DOHH2 (cell line): ENCODE results near the gene SLC25A25.
"Not testable (repeated sequence)": the region's sequence is repeated elsewhere in the genome, so short reads cannot be mapped to it uniquely, and the experiment has no call there.

ENCODE experiments used
- H3F3A ChIP-seq: fragments of 200-600 bp; sonication (generic), shearing (Covaris generic); 2 replicates; pipeline ENCODE4 v1.6.0; 2016; ENCODE audit warnings: antibody characterized with exemption, mild to moderate bottlenecking; ENCODE audit not compliant: control insufficient read depth, insufficient read depth
- H3K27ac ChIP-seq: fragments of 200-600 bp; sonication (generic); 2 replicates; pipeline ENCODE4 v1.5.1; 2014; ENCODE audit warnings: low read depth, mild to moderate bottlenecking, low read length, moderate library complexity
- H3K27me3 ChIP-seq: fragments of 200-600 bp; sonication (generic); 2 replicates; pipeline ENCODE4 v1.6.1; 2014; ENCODE audit warnings: mild to moderate bottlenecking, low read length, mixed read lengths; ENCODE audit not compliant: control insufficient read depth
- H3K36me3 ChIP-seq: fragments of 200-600 bp; sonication (generic); 2 replicates; pipeline ENCODE4 v1.6.1; 2014; ENCODE audit warnings: mild to moderate bottlenecking, low read length, moderate library complexity, mixed read lengths; ENCODE audit not compliant: control insufficient read depth
- H3K4me1 ChIP-seq: fragments of 200-600 bp; sonication (generic); 2 replicates; pipeline ENCODE4 v1.6.1; 2014; ENCODE audit warnings: mild to moderate bottlenecking, low read length, mixed read lengths; ENCODE audit not compliant: control insufficient read depth
- H3K4me2 ChIP-seq: fragments of 200-600 bp; sonication (generic); 2 replicates; pipeline ENCODE4 v1.6.0; 2014; ENCODE audit warnings: mild to moderate bottlenecking, low read length, moderate library complexity
- H3K4me3 ChIP-seq: fragments of 200-600 bp; sonication (generic); 2 replicates; pipeline ENCODE4 v1.5.1; 2014; ENCODE audit warnings: mild to moderate bottlenecking, low read length, mixed read lengths
- H3K79me2 ChIP-seq: fragments of 200-600 bp; sonication (generic); 2 replicates; pipeline ENCODE4 v1.6.1; 2014; ENCODE audit warnings: mild to moderate bottlenecking, low read length, mixed read lengths; ENCODE audit not compliant: control insufficient read depth
- H3K9me2 ChIP-seq: fragments of 200-600 bp; sonication (generic); replicated peaks from 2 replicates; pipeline ENCODE4 v1.6.1; 2014; ENCODE audit warnings: mild to moderate bottlenecking, low read length, mixed read lengths; ENCODE audit not compliant: control insufficient read depth
- H3K9me3 ChIP-seq: fragments of 200-600 bp; sonication (generic); 2 replicates; pipeline ENCODE4 v1.6.1; 2014; ENCODE audit warnings: antibody characterized with exemption, low read length, mixed read lengths; ENCODE audit not compliant: control insufficient read depth, insufficient read depth
- H4K20me1 ChIP-seq: fragments of 200-600 bp; sonication (generic); 2 replicates; pipeline ENCODE4 v1.6.0; 2014; ENCODE audit warnings: low read depth, mild to moderate bottlenecking, antibody characterized with exemption, low read length, moderate library complexity; ENCODE audit not compliant: control insufficient read depth, insufficient read depth
- CTCF ChIP-seq: fragments of 200-600 bp; sonication (generic); IDR thresholded peaks from one replicate; pipeline ENCODE4 v1.5.1; 2014; ENCODE audit warnings: antibody characterized with exemption, mild to moderate bottlenecking, low read depth, low read length; ENCODE audit not compliant: poor library complexity, severe bottlenecking
- EZH2phosphoT487 ChIP-seq: fragments of 200-600 bp; sonication (generic); IDR thresholded peaks from 2 replicates; pipeline ENCODE4 v1.6.1; 2017; ENCODE audit warnings: borderline replicate concordance, mild to moderate bottlenecking, antibody characterized with exemption, low read length, moderate library complexity, mixed read lengths

SLC25A25 gene

GRCh38 chr9:128033609-128034008, 34.4 kb upstream of the SLC25A25 start:
- Histone ChIP-seq H3K4me1 (peaks cover 54% of the 10 kb centered on the region), H3K27me3 (no peaks in the 10 kb centered on the region), H3K4me3 (no peak overlapping the region), H3K9me3 (no peaks in the 10 kb centered on the region), H4K20me1 (no peaks in the 10 kb centered on the region), H3F3A (peaks cover 17% of the 10 kb centered on the region), H3K27ac (no peak overlapping the region), H3K36me3 (no peaks in the 10 kb centered on the region), H3K79me2 (no peaks in the 10 kb centered on the region), H3K4me2 (peak overlapping the region; percentile 31; the same call in 1 of the 2 replicates), H3K9me2 (no peaks in the 10 kb centered on the region)
- TF ChIP-seq EZH2phosphoT487 (no peak), CTCF (no peak)

GRCh38 chr9:128034821-128035652, 33.0 kb upstream of the SLC25A25 start:
- Histone ChIP-seq H3K27ac (no peak overlapping the region), H3K9me2 (no peaks in the 10 kb centered on the region), H3K27me3 (no peaks in the 10 kb centered on the region), H3K36me3 (no peaks in the 10 kb centered on the region), H3K4me3 (no peak overlapping the region), H3K9me3 (no peaks in the 10 kb centered on the region), H3K79me2 (no peaks in the 10 kb centered on the region), H3K4me1 (peaks cover 42% of the 10 kb centered on the region), H3K4me2 (peak overlapping the region; percentile 18), H3F3A (peaks cover 10% of the 10 kb centered on the region), H4K20me1 (no peaks in the 10 kb centered on the region)
- no peak for TF ChIP-seq EZH2phosphoT487
- peak; percentile 90 for TF ChIP-seq CTCF

GRCh38 chr9:128036522-128036921, 31.5 kb upstream of the SLC25A25 start:
- H3K79me2 ChIP-seq, H4K20me1 ChIP-seq, H3K4me2 ChIP-seq, H3K9me3 ChIP-seq, H3K27ac ChIP-seq, H3F3A ChIP-seq, H3K36me3 ChIP-seq, H3K9me2 ChIP-seq, H3K4me3 ChIP-seq, H3K27me3 ChIP-seq: not testable (repeated sequence)
- peaks cover 30% of the 10 kb centered on the region for H3K4me1 ChIP-seq

DNA sequence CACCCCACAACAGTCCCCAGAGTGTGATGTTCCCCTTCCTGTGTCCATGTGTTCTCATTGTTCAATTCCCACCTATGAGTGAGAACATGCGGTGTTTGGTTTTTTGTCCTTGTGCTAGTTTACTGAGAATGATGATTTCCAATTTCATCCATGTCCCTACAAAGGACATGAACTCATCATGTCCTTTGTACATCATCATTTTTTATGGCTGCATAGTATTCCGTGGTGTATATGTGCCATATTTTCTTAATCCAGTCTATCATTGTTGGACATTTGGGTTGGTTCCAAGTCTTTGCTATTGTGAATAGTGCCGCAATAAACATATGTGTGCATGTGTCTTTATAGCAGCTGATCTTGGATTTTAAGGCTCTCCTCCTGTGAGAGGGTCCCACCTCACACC, 27.2 kb upstream of the SLC25A25 start:
- not testable (repeated sequence) for H3K36me3 ChIP-seq, H3K4me1 ChIP-seq, H3K9me2 ChIP-seq, H3K79me2 ChIP-seq, H3K27ac ChIP-seq, H3K9me3 ChIP-seq, H4K20me1 ChIP-seq, H3K27me3 ChIP-seq, H3K4me2 ChIP-seq, H3F3A ChIP-seq, H3K4me3 ChIP-seq
